ENCODE measurements around the gene DPP6.

- TF ChIP-seq POLR2AphosphoS5 (IDR thresholded peaks at IDR 0.05; ENCODE audit: low read depth, low read length) (no peak), TAF1 (IDR thresholded peaks at IDR 0.05; ENCODE audit: low read depth, low read length) (no peak), POLR2A (IDR thresholded peaks at IDR 0.05; ENCODE audit: low read depth, low read length) (no peak)
Observed at GRCh38 chr7:154769001-154769400, 716.8 kb downstream of the DPP6 start.
